Kidney (tissue), 14 donors: Measurements from ENCODE around the gene TMEM178B. TPM values are rescaled to one million over a fixed set of nuclear protein-coding genes. Genes with fewer than 3 reads are reported as not detected.
"Not testable (repeated sequence)": the region's sequence is repeated elsewhere in the genome, so short reads cannot be mapped to it uniquely, and the experiment has no call there.

ENCODE experiments used
- DNase-seq, 5 donors: peaks; one replicate each; pipeline ENCODE4 v3.0.0-alpha.2; 2013 to 2020
- FAIRE-seq: peaks from 2 replicates; lab custom pipeline; 2012; peaks lifted over from hg19 to GRCh38; lab: Jason Lieb, UNC
- H3K27ac ChIP-seq, 2 donors: one replicate each; pipeline ENCODE4 v1.7.0; 2013; ENCODE audit warnings: low read depth in 2 of 2, low read length in 2 of 2, inconsistent platforms in 1 of 2
- H3K27me3 ChIP-seq: one replicate; pipeline ENCODE4 v1.7.1; 2013; ENCODE audit warnings: low read length, inconsistent platforms; ENCODE audit not compliant: control insufficient read depth, insufficient read depth
- H3K36me3 ChIP-seq, 3 donors: one replicate each; pipeline versions ENCODE4 v1.7.0 to v1.7.1; 2013; ENCODE audit warnings: low read length in 3 of 3, control low read depth in 1 of 3, inconsistent platforms in 1 of 3; ENCODE audit not compliant: insufficient read depth in 3 of 3, control insufficient read depth in 2 of 3
- H3K4me1 ChIP-seq, 3 donors: one replicate each; pipeline versions ENCODE4 v1.7.0 to v1.7.1; 2013; ENCODE audit warnings: low read length in 3 of 3, inconsistent platforms in 1 of 3, low read depth in 1 of 3; ENCODE audit not compliant: control insufficient read depth in 2 of 3, insufficient read depth in 2 of 3
- H3K4me3 ChIP-seq, 3 donors: one replicate each; pipeline versions ENCODE4 v1.7.0 to v1.8.1; 2013; ENCODE audit warnings: low read length in 3 of 3, control low read depth in 1 of 3, inconsistent platforms in 1 of 3
- H3K9ac ChIP-seq, 3 donors: one replicate each; pipeline versions ENCODE4 v1.7.0 to v1.7.1; 2013; ENCODE audit warnings: low read length in 3 of 3, control low read depth in 1 of 3, inconsistent platforms in 1 of 3
- H3K9me3 ChIP-seq, 3 donors: one replicate each; pipeline versions ENCODE4 v1.7.0 to v1.7.1; 2013; ENCODE audit warnings: low read length in 3 of 3, control low read depth in 1 of 3, inconsistent platforms in 1 of 3; ENCODE audit not compliant: control insufficient read depth in 2 of 3, insufficient read depth in 1 of 3
- CTCF ChIP-seq: IDR thresholded peaks from 3 replicates; pipeline ENCODE4 v1.5.1; 2012; ENCODE audit warnings: mild to moderate bottlenecking, moderate library complexity, borderline replicate concordance; ENCODE audit not compliant: insufficient read depth; ENCODE audit errors: extremely low read depth
- intact Hi-C: fragments of 100-400 bp; cut with DNase I; formaldehyde crosslinking; loops from one replicate; pipeline ENCODE4 v1.11.1; 2022
- polyA plus RNA-seq: library from polyadenylated mRNA; stranded (reverse); fragments of 350-450 nt; fragmentation: Illumina TruSeq; extraction: RNeasy Lipid Tissue Mini Kit (QIAGEN cat#74804); gene quantifications from one replicate; pipeline ENCODE4 v1.2.3, GENCODE V29; 2014; ENCODE audit warnings: low read depth, low replicate concordance; ENCODE audit not compliant: insufficient read depth
- total RNA-seq: library from RNA; stranded (reverse); fragmentation: NEBNext Ultra II Directional; extraction: Animal tissue kit (Norgen Biotek cat#: 25700); gene quantifications from one replicate; pipeline ENCODE4 v1.2.1, GENCODE V29; 2021
- donor health status: control.
- donor health status: control.
- donor health status: control.
- donor health status: control.
- donor health status: control.
- donor health status: DM: yes; HTN: yes; CAD: no.
- donor health status: Normal renal cell carcinoma (clear cell type).

Gene TMEM178B
- total and polyA plus RNA-seq, 2 donors from 2014 or later, result 0.58 to 20.0 TPM

GRCh38 chr7:141193066-141193465, 119.2 kb downstream of the TMEM178B start:
- intact Hi-C loops, result no loop called here
- TF ChIP-seq CTCF, result no peak
- FAIRE-seq, result no peak

GRCh38 chr7:141195722-141196121, 121.9 kb downstream of the TMEM178B start:
- H3K4me1 ChIP-seq, FAIRE-seq, H3K27ac ChIP-seq, H3K9ac ChIP-seq, DNase-seq, H3K9me3 ChIP-seq, H3K36me3 ChIP-seq, H3K27me3 ChIP-seq, intact Hi-C loops, H3K4me3 ChIP-seq: not testable (repeated sequence)

More at GRCh38 chr7:141193066-141193465, 119.2 kb downstream of the TMEM178B start:
- no peaks in the 10 kb centered on the region for H3K27me3 ChIP-seq
- H3K36me3 ChIP-seq, result no peaks in the 10 kb centered on the region
- no peak overlapping the region for H3K4me3 ChIP-seq
- H3K9ac ChIP-seq, result no peak overlapping the region
- no peaks in the 10 kb centered on the region for H3K9me3 ChIP-seq
- no peak overlapping the region for H3K27ac ChIP-seq
- H3K4me1 ChIP-seq, result no peaks in the 10 kb centered on the region
- DNase-seq, result no peak

DNA sequence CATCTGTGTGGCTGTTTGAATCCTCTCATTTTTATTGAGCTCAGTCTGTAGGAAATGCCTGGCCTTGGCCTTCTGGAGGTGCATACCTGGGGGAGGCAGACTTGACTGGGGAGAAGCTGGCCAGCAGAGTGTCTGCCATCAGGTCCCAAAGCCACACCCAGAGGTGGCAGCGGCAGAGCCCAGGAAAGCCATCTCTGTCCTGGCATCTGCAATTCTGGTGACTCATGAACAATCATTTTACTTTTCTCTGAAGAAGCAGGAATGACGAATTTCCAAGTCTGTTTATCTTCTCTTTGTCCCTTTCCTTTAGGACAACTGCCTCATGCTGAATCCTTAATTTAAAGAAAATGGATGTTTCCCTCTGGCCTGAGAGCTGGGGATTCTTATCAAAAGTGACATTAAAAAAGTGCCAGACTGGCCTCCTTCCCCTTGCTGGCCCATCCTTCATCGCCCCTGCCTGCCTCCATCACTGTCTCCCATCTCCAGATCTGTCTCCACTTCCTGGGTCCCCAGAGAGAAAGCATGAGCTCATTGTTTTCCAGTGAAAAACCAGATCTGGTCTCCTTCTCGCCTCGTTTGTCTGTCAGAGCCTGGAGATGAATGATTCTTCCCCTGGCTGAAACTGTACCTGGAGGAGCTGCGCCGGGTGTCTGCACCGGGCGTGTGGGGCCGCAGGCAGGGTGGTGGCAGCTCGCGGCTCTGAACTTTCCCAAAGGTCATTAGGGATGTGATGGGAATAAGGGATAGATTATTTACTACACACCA, 124.5 kb downstream of the TMEM178B start:
- peak in 4 of 5 donors; percentile 48 to 59 (median 53) for DNase-seq
- no peak overlapping the region for H3K27ac ChIP-seq
- H3K27me3 ChIP-seq, result no peaks in the 10 kb centered on the region
- no peak for FAIRE-seq
- no peak for TF ChIP-seq CTCF
- no peak overlapping the region for H3K9ac ChIP-seq
- H3K36me3 ChIP-seq, result no peaks in the 10 kb centered on the region
- no peaks in the 10 kb centered on the region for H3K9me3 ChIP-seq
- no peaks in the 10 kb centered on the region for H3K4me1 ChIP-seq
- no peak overlapping the region for H3K4me3 ChIP-seq
- intact Hi-C loops, result no loop called here

DNA sequence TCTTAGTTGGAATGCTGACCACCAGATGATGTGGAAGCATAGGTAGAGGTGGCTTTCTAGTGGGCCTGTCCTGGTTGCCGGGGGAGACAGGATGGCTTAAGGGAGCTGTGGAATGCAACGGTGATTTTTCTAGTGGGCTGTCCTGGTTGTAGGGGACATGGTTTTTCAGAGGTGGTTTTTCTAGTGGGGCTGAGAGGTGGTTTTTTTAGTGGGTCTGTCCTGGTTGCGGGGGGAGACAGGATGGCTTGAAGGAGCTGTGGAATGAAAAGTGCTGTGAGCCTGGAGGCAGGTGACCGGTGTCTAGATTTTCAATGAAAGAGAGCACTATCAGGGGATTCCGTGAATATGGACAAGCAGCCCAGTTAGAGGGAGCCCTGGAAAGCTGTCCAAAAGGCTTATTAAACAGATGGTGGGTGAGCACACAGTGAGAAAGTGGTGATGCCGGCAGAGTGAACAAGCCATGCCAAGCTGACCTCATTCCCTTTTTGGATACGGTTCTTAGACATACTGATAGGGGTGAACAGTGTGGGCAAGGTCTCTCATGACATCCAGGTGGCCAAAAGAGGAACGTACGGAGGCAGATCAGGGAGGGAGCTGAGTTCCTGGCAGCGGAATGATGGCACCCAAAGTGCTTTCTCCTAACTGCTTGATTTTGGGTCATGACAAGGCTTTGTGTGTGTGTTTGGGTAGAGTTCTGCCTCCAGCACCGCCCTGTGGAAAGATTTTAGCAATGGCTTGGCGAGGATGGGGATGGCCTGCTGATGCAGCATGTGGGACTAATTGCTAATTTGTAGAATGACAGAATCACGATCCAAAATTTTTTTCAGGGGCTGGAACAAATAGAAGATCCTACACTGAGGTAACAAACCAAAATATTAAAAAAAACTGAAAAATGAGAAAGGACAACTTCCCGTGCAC, 126.6 kb downstream of the TMEM178B start:
- DNase-seq (no peak), FAIRE-seq (no peak)
- Histone ChIP-seq H3K4me1 (no peaks in the 10 kb centered on the region), H3K9me3 (no peaks in the 10 kb centered on the region), H3K27me3 (no peaks in the 10 kb centered on the region), H3K9ac (no peak overlapping the region), H3K36me3 (no peaks in the 10 kb centered on the region), H3K27ac (no peak overlapping the region), H3K4me3 (no peak overlapping the region)
- no peak for TF ChIP-seq CTCF
- intact Hi-C loops, result no loop called here
